Left ventricle myocardium inferior (tissue), 1 donor: ENCODE results near the gene ERVW-1. TPM values are rescaled to one million over a fixed set of nuclear protein-coding genes. Genes with fewer than 3 reads are reported as not detected.

Experiments
- DNase-seq: peaks from one replicate; pipeline ENCODE4 v3.0.0-alpha.2; 2020
- H3K27ac ChIP-seq: fragments of 200-600 bp; replicated peaks from 2 replicates; pipeline ENCODE4 v1.8.0; 2021
- H3K27me3 ChIP-seq: fragments of 200-600 bp; 2 replicates; pipeline ENCODE4 v1.8.0; 2021; ENCODE audit warnings: low read depth
- H3K36me3 ChIP-seq: fragments of 200-600 bp; 2 replicates; pipeline ENCODE4 v1.8.0; 2021
- H3K4me1 ChIP-seq: fragments of 200-600 bp; 2 replicates; pipeline ENCODE4 v1.8.0; 2021
- H3K4me3 ChIP-seq: fragments of 200-600 bp; 2 replicates; pipeline ENCODE4 v1.8.0; 2021; ENCODE audit warnings: mild to moderate bottlenecking, moderate library complexity
- H3K9me3 ChIP-seq: fragments of 200-600 bp; replicated peaks from 2 replicates; pipeline ENCODE4 v1.8.0; 2021
- CTCF ChIP-seq: fragments of 200-600 bp; IDR thresholded peaks from 2 replicates; pipeline ENCODE4 v1.8.0; 2021; ENCODE audit warnings: antibody characterized with exemption, mild to moderate bottlenecking, borderline replicate concordance
- intact Hi-C: fragments of 100-400 bp; cut with micrococcal nuclease; formaldehyde crosslinking; loops from one replicate; pipeline ENCODE4 v1.11.0; 2022
- total RNA-seq: library from RNA; stranded (reverse); fragmentation: NEBNext Ultra II Directional; extraction: Animal tissue kit (Norgen Biotek cat#: 25700); gene quantifications from one replicate; pipeline ENCODE4 v1.2.1, GENCODE V29; 2021
- donor health status: DM: no; HTN: yes; CAD: no; lungs with severe emphysema.

Gene ERVW-1
- total RNA-seq, 1 donor from 2014 or later, result not detected

DNA sequence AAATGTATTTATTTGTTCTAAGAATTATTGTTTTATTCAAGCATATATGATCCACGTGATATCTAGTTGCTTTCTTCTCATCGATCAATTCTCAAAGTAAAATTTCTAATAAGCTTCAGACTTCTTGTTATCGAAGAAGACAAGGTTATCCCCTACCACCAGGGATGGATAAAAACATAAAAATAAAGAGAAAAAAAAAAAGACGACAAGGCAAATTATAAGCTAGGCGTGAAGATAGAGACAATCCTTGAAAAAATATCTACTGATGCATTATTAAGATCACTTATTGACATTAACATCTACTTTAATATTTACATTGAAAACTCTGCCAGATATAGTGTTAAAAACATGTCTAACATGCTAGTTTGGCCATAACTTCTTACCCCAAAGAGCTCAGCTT lies 31.2 kb upstream of the ERVW-1 start:
- Histone ChIP-seq H3K27me3 (no peaks in the 10 kb centered on the region), H3K9me3 (no peaks in the 10 kb centered on the region), H3K4me3 (no peak overlapping the region), H3K27ac (no peak overlapping the region), H3K36me3 (peaks cover 87% of the 10 kb centered on the region), H3K4me1 (peaks cover 5% of the 10 kb centered on the region)
- intact Hi-C loops, result no loop called here
- no peak for TF ChIP-seq CTCF
- DNase-seq, result no peak

DNA sequence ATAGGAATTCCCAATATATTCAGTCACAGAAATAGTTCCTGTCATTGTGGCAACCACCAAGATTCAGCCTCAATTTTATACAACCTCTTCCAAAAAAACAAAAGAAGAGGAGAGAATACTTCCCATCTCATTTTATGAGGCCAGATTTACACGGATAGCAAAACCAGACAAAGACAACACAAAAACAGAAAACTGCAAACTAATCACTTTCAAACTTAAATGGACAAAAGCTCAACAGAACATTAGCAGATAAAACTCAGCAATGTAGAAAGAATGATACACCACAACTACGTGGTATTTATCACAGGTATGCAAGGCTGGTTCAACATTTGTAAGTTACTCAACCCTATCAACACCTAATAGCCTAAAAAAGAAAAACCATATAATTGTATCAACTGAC lies 28.6 kb upstream of the ERVW-1 start:
- peaks cover 93% of the 10 kb centered on the region for H3K36me3 ChIP-seq

DNA sequence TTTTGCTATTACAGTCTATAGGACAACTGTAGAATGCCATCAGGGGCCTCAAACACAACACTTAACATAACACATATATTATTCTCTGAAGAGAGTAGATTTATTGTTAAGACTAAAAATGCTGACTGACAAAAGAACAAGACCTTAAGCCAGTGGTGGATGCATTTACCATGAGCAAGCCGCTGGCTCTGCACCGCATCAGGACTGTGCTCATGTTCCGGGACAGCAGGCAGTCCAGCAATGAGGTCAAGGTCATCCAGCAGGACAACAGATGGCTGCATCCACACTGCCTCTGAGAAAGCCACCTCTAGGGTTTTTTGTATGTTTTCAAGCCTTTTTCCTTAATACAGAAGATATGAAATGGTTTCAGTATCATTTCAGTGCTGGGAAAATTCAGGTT lies 26.8 kb upstream of the ERVW-1 start:
- H3K27me3 ChIP-seq, result no peaks in the 10 kb centered on the region
- H3K36me3 ChIP-seq, result peaks cover 95% of the 10 kb centered on the region
- no peak for DNase-seq
- no peak for TF ChIP-seq CTCF
- no peak overlapping the region for H3K4me3 ChIP-seq
- intact Hi-C loops, result no loop called here
- no peak overlapping the region for H3K27ac ChIP-seq
- peaks cover 5% of the 10 kb centered on the region for H3K4me1 ChIP-seq
- H3K9me3 ChIP-seq, result no peaks in the 10 kb centered on the region

More for the DNA sequence above, 28.6 kb upstream of the ERVW-1 start:
- no peak for DNase-seq
- H3K4me3 ChIP-seq, result no peak overlapping the region
- H3K27ac ChIP-seq, result no peak overlapping the region
- intact Hi-C loops, result no loop called here
- H3K27me3 ChIP-seq, result no peaks in the 10 kb centered on the region
- no peaks in the 10 kb centered on the region for H3K9me3 ChIP-seq
- no peak for TF ChIP-seq CTCF
- H3K4me1 ChIP-seq, result peaks cover 5% of the 10 kb centered on the region

DNA sequence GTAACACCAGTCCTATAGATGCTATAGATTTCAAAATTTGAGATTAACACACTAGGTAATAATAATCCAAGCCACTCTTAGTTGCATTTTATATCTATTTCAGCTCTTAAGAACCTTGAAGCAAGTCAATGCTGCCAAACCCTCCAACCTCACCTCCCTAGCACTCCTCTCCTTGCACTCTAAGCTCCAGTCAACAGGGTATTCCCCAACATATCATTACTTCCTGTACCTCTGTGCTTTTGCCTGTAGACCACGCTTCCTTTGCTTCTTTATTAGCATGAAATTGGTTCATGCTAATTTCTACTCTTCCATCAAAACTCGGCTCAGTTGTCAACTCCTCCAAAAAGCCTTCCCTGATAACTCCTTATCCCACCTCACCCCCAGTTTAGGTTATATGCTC lies 26.0 kb upstream of the ERVW-1 start:
- H3K4me1 ChIP-seq, result peaks cover 5% of the 10 kb centered on the region
- no peak for DNase-seq
- intact Hi-C loops, result no loop called here
- no peak overlapping the region for H3K4me3 ChIP-seq
- peaks cover 95% of the 10 kb centered on the region for H3K36me3 ChIP-seq
- no peak for TF ChIP-seq CTCF
- H3K27me3 ChIP-seq, result no peaks in the 10 kb centered on the region
- H3K9me3 ChIP-seq, result no peaks in the 10 kb centered on the region
- no peak overlapping the region for H3K27ac ChIP-seq

DNA sequence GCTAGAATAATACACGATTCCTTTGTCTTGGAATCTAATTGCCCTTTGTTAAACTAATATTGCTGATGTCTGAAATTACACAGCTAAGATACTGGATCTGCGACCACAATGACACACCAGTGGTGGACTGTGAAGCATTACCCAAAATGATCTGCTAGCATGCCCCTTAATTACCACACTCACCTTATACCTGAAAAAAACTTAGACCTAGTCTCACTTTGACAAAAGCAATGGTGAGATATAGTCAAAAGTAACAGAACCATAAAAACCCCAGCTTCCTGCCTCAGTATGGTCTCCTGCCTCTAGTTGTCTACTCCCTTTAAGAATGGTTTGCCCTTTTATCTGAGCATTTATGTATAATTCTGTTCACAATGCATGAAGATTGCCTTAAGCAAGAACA lies 20.8 kb upstream of the ERVW-1 start:
- H3K4me3 ChIP-seq, result no peak overlapping the region
- H3K27me3 ChIP-seq, result no peaks in the 10 kb centered on the region
- TF ChIP-seq CTCF, result no peak
- H3K27ac ChIP-seq, result no peak overlapping the region
- H3K4me1 ChIP-seq, result no peaks in the 10 kb centered on the region
- intact Hi-C loops, result no loop called here
- peaks cover 81% of the 10 kb centered on the region for H3K36me3 ChIP-seq
- DNase-seq, result no peak
- H3K9me3 ChIP-seq, result no peaks in the 10 kb centered on the region

DNA sequence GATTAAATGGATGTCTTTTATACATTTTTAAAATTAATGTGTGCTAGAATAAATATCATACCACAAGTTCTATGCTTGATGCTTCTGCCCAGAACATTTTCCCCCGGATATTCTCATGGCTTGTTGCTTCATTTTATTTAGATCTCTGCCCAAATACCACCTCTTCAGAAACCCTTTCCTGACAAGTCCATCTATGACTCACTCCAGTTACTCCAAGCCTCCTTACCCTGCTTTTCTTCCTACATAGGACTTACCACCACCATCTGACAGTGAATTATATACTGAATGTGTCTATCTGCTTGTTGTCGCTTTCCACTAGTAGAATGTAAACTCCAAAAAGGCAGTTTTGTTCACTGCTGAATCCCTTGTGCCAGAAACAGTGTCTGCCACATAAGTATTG lies 19.1 kb upstream of the ERVW-1 start:
- intact Hi-C loops, result no loop called here
- no peaks in the 10 kb centered on the region for H3K27me3 ChIP-seq
- H3K9me3 ChIP-seq, result no peaks in the 10 kb centered on the region
- peaks cover 81% of the 10 kb centered on the region for H3K36me3 ChIP-seq
- H3K27ac ChIP-seq, result no peak overlapping the region
- H3K4me3 ChIP-seq, result no peak overlapping the region
- no peak for DNase-seq
- no peaks in the 10 kb centered on the region for H3K4me1 ChIP-seq
- TF ChIP-seq CTCF, result no peak
